Activated CD4-positive, alpha-beta T cell treated with anti-CD3 and anti-CD28 coated beads, Interleukin-2, amount 10 ng/mL, durations not matched to agents 24 days and 14 days (primary cell): Measurements from ENCODE around the gene HAP1. TPM values are rescaled to one million over a fixed set of nuclear protein-coding genes. Genes with fewer than 3 reads are reported as not detected.
"Not testable (repeated sequence)": the region's sequence is repeated elsewhere in the genome, so short reads cannot be mapped to it uniquely, and the experiment has no call there.

ENCODE experiments used
- DNase-seq: peaks from one replicate; pipeline ENCODE4 v3.0.0; 2022
- H3K27ac Mint-ChIP-seq: one replicate; pipeline ENCODE4 v1.8.0; 2022; ENCODE audit warnings: mild to moderate bottlenecking, mixed read lengths
- H3K27me3 Mint-ChIP-seq: one replicate; pipeline ENCODE4 v1.8.0; 2022; ENCODE audit warnings: mixed read lengths
- H3K36me3 Mint-ChIP-seq: one replicate; pipeline ENCODE4 v1.8.0; 2022; ENCODE audit warnings: low read depth, mild to moderate bottlenecking, mixed read lengths
- H3K4me1 Mint-ChIP-seq: one replicate; pipeline ENCODE4 v1.8.0; 2021; ENCODE audit warnings: mixed read lengths
- H3K4me3 Mint-ChIP-seq: one replicate; pipeline ENCODE4 v1.8.0; 2022; ENCODE audit warnings: mild to moderate bottlenecking, moderate library complexity, mixed read lengths
- H3K9me3 Mint-ChIP-seq: one replicate; pipeline ENCODE4 v1.8.0; 2021; ENCODE audit warnings: mixed read lengths
- intact Hi-C: fragments of 100-400 bp; cut with micrococcal nuclease; formaldehyde crosslinking; loops from one replicate; pipeline ENCODE4 v1.15.1; 2023
- total RNA-seq: library from RNA; stranded (reverse); gene quantifications from 2 replicates; pipeline ENCODE4 v1.2.3, GENCODE V29; 2022

Gene HAP1
- total RNA-seq, 1 donor from 2014 or later, result 0.05 TPM

GRCh38 chr17:41700843-41701242 lies 33.6 kb downstream of the HAP1 start:
- H3K27me3 Mint-ChIP-seq, DNase-seq, H3K36me3 Mint-ChIP-seq, H3K4me3 Mint-ChIP-seq, H3K27ac Mint-ChIP-seq, H3K9me3 Mint-ChIP-seq, intact Hi-C loops: not testable (repeated sequence)
- peaks cover 13% of the 10 kb centered on the region for H3K4me1 Mint-ChIP-seq

DNA sequence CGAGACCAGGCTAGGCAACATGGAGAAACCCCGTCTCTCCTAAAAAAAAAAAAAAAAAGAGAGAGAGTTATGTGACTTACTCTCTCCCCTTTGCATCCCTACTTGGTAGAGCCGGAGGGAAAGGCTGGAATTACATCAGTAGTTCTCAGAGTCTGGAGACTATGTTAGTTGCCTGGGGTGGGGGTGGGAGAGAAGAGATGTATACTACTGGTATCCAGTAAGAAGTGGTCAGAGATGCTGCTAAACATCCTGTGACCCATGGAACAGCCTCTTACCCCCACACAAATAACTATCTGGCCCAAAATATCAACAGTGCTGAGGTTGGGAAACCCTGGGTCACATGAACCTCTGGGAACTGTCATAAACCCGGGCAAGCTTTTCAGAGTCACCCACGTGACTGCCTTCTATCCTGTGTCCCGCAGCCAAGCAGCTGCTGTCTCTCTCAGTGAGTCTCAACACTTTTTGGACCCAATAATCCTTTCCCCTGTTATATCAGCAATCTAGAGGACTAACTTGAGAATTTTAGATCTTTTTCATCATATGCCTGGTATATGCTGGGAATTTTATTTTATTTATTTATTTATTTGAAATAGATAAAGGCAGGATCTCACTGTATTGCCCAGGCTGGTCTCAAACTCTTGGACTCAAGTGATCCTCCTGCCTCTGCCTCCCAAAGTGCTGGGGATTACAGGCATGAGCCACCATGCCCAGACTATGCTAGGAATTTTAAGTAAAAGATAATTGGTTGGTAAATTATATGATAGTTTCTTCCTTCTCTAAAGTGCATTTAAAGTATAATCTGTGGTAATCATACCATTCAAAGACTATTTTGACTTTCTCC lies 37.1 kb downstream of the HAP1 start:
- peaks cover 22% of the 10 kb centered on the region for H3K36me3 Mint-ChIP-seq
- H3K4me3 Mint-ChIP-seq, result no peak overlapping the region
- intact Hi-C loops, result no loop called here
- peaks cover 18% of the 10 kb centered on the region for H3K4me1 Mint-ChIP-seq
- no peaks in the 10 kb centered on the region for H3K9me3 Mint-ChIP-seq
- peak; percentile 62 for DNase-seq
- peaks cover 1% of the 10 kb centered on the region for H3K27me3 Mint-ChIP-seq
- peak overlapping the region; percentile 16 for H3K27ac Mint-ChIP-seq

DNA sequence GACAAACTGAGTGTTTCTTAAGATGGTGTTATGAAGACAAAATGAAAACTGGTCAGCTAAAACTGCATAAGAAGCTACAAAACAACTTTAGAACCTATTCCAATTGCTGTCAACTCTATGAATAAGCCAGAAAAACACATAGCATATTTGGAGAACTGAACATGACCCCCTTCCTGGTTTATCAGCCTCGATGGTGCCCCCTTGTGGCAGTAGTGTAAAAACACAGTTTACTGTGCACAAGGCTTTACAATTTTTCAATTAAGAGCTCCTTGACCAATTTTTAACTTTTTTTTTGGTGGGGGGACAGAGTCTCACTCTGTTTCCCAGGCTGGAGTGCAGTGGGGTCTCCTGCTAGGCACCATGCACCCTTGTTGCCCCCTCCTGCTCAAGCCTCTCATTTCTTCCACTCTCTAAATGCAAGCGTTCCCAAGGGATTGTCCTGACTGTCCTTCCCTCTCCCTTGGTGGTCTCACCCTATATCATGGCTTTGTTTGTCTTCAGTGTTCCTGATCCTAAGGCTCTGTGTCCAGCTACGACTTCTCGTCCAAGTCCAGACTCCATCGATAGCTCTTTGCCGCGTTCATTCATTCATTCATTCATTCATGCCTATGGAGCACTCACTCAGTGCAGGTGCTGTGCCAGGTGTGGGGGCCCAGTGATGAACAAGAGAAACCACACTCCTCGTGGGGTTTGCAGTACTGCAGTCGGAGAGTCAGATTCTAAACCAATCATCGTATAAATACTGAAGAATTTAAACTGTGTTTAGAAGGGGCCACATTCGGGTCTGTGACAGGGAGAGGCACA lies 38.3 kb downstream of the HAP1 start:
- no peaks in the 10 kb centered on the region for H3K9me3 Mint-ChIP-seq
- peaks cover 34% of the 10 kb centered on the region for H3K36me3 Mint-ChIP-seq
- no peak overlapping the region for H3K27ac Mint-ChIP-seq
- no peaks in the 10 kb centered on the region for H3K27me3 Mint-ChIP-seq
- peak; percentile 92 for DNase-seq
- intact Hi-C loops, result no loop called here
- H3K4me3 Mint-ChIP-seq, result no peak overlapping the region
- H3K4me1 Mint-ChIP-seq, result peaks cover 26% of the 10 kb centered on the region

GRCh38 chr17:41695134-41695661 lies 39.2 kb downstream of the HAP1 start:
- Mint-ChIP-seq H3K27ac (peak overlapping the region; percentile 63), H3K9me3 (no peaks in the 10 kb centered on the region), H3K4me1 (peaks cover 34% of the 10 kb centered on the region), H3K4me3 (no peak overlapping the region), H3K27me3 (no peaks in the 10 kb centered on the region), H3K36me3 (peaks cover 43% of the 10 kb centered on the region)
- peak; percentile 65 for DNase-seq
- intact Hi-C loops, result no loop called here

DNA sequence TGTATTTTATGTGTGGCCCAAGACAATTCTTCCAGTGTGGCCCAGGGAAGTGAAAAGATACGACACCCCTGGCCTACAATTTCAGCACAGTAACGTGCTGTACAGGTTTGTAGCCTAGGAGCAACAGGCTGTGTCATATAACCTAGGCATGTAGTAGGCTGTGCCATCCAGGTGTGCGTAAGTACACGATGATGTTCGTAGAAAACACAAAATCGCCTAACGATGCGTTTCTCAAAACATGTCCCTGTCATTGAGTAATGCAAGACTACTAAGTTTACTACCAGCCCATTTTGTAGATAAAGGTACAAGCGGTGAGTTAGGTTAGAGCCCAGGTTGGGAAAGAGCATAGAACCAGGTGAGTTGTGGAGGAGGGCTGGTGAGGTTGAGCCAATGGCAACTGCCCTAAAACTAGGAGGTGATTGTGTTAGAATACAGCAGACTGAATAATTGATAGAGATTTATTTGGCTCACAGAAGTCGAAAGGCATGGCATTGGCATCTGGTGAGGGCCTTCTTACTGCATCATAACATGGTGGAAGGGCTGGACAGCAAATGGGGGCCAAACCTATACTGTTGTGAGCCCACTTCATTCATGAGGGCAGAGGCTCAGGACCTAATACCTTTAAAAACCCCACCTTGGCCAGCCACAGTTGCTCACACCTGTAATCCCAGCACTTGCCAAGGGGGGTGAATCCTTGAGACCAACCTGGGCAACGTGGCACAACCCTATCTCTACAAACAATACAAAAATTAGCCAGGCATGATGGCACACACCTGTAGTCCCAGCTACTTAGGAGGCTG lies 41.5 kb downstream of the HAP1 start:
- Mint-ChIP-seq H3K4me3 (no peak overlapping the region), H3K36me3 (peaks cover 55% of the 10 kb centered on the region), H3K27me3 (no peaks in the 10 kb centered on the region), H3K27ac (no peak overlapping the region), H3K9me3 (no peaks in the 10 kb centered on the region), H3K4me1 (peaks cover 43% of the 10 kb centered on the region)
- intact Hi-C loops, result no loop called here
- DNase-seq, result peak; percentile 68

- DNase-seq, result peak; percentile 72
- H3K27ac Mint-ChIP-seq, result peak overlapping the region; percentile 64
- H3K9me3 Mint-ChIP-seq, result no peaks in the 10 kb centered on the region
- H3K27me3 Mint-ChIP-seq, result no peaks in the 10 kb centered on the region
- peaks cover 42% of the 10 kb centered on the region for H3K4me1 Mint-ChIP-seq
- peaks cover 55% of the 10 kb centered on the region for H3K36me3 Mint-ChIP-seq
- intact Hi-C loops, result no loop called here
- peak overlapping the region; percentile 97 for H3K4me3 Mint-ChIP-seq
Observed at GRCh38 chr17:41691031-41691777, 43.2 kb downstream of the HAP1 start.

DNA sequence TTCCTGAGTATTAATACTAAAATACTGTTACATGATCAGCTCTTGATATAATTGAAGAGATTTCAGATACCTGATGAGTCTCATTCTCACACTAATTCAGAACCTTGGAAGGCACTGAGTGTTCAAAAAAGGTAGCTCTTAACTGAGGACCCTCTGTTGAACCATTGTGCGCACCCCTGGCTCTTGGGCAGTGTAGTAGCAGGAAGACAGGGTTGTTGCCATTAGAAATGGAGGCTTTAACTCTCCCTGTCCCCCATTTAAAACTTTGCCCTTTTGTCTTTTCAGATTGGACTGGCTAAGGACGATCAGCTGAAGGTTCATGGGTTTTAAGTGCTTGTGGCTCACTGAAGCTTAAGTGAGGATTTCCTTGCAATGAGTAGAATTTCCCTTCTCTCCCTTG lies 43.9 kb downstream of the HAP1 start:
- Mint-ChIP-seq H3K27me3 (no peaks in the 10 kb centered on the region), H3K27ac (no peak overlapping the region), H3K36me3 (peaks cover 52% of the 10 kb centered on the region), H3K4me1 (peaks cover 38% of the 10 kb centered on the region), H3K4me3 (peak overlapping the region; percentile 97), H3K9me3 (no peaks in the 10 kb centered on the region)
- DNase-seq, result peak; percentile 55
- intact Hi-C loops, result no loop called here

GRCh38 chr17:41689497-41690299 lies 44.7 kb downstream of the HAP1 start:
- Mint-ChIP-seq H3K27me3 (no peaks in the 10 kb centered on the region), H3K9me3 (no peaks in the 10 kb centered on the region), H3K4me3 (peak overlapping the region; percentile 97), H3K4me1 (peaks cover 36% of the 10 kb centered on the region), H3K36me3 (peaks cover 50% of the 10 kb centered on the region), H3K27ac (peak overlapping the region; percentile 99)
- intact Hi-C loops, result loop anchor here (2.0 to 5.0 kb wide), 2 partner anchors 175 to 1147 kb away; partner anchors contain the start of gene KLHL11
- DNase-seq, result peak; percentile 90

- intact Hi-C loops, result loop anchor here (1.0 to 5.0 kb wide), 5 partner anchors 10 to 1147 kb away; partner anchors contain the start of genes KLHL11 and ODAD4
- Mint-ChIP-seq H3K4me3 (peak within 1 kb of the TSS; percentile 97), H3K9me3 (no peaks in the 10 kb centered on the region), H3K36me3 (peaks cover 46% of the 10 kb centered on the region), H3K27me3 (no peaks in the 10 kb centered on the region), H3K4me1 (peaks cover 36% of the 10 kb centered on the region), H3K27ac (peak within 1 kb of the TSS; percentile 99)
- DNase-seq, result peak; percentile 100
Observed at GRCh38 chr17:41688641-41689496, 45.6 kb downstream of the HAP1 start, which contains the start of gene EIF1. EIF1 (plus strand) TSS chr17:41688885; CDS start chr17:41689039, 154 bp downstream.

DNA sequence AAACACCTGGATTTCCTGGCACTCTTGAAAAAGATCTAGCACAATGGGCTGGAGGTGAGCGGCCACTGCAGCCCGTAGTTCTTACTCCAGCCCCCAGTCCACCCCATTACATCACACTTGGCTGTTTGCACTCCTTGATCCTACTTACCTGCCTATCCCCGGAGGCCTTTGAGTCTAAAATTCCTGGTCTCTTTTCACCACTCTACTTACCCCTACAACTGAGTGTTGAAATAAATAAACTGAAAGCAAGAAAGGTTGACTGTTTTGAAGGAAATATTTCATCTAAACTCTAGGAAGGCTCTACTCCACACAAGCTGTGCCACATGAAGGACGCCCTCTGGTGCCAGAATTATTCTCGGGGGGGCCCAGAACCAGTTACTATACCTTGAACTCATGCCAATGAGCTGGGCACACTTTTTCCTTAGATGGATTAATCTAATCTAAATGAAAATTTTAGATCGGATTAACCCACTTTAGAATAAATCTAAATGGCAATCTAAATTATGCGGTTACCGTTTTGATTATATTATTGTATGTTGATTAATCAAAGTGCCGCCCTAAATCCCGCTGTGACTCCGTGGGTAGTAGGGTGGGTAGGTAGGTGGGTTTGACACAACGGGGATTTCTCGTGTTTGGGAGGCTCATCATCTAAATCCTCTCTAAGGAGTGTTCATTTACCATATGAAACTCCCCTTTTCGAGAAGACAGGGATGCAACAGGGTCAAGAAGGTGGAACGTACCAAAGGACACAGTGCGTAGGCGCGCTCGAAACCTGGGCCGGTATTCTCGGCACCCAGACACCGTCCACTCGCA lies 46.4 kb downstream of the HAP1 start:
- Mint-ChIP-seq H3K4me3 (peak overlapping the region; percentile 97), H3K27me3 (no peaks in the 10 kb centered on the region), H3K9me3 (no peaks in the 10 kb centered on the region), H3K27ac (peak overlapping the region; percentile 99), H3K36me3 (peaks cover 40% of the 10 kb centered on the region), H3K4me1 (peaks cover 39% of the 10 kb centered on the region)
- DNase-seq, result peak; percentile 85
- intact Hi-C loops, result loop anchor here (1.0 to 5.0 kb wide), 5 partner anchors 9 to 1146 kb away; partner anchors contain the start of genes KLHL11 and ODAD4

- Mint-ChIP-seq H3K4me3 (no peak overlapping the region), H3K27me3 (no peaks in the 10 kb centered on the region), H3K9me3 (no peaks in the 10 kb centered on the region), H3K36me3 (peaks cover 22% of the 10 kb centered on the region), H3K27ac (no peak overlapping the region), H3K4me1 (peaks cover 34% of the 10 kb centered on the region)
- no peak for DNase-seq
- intact Hi-C loops, result loop anchor here (5.0 kb wide), 1 partner anchor 1144 kb away; no protein-coding TSS in a partner anchor
Observed at GRCh38 chr17:41686281-41686680, 48.2 kb downstream of the HAP1 start.
